K562 (cell line): ENCODE results near the gene SYNJ2. TPM values are rescaled to one million over a fixed set of nuclear protein-coding genes. Genes with fewer than 3 reads are reported as not detected.

ENCODE experiments used
- ATAC-seq: fragments of 200-7000 bp; cut with Tn5 transposase; 3 replicates; pipeline ENCODE4 v1.9.1; 2020; ENCODE audit warnings: moderate library complexity
- BruUV-seq: library from RNA; stranded (reverse); fragments of 400-500 nt; replicated peaks from 2 replicates; lab custom pipeline; 2021; lab: Mats Ljungman, UMichigan
- CTCF ChIA-PET: fragments of 300-600 bp; formaldehyde crosslinking; extraction: SDS; loops from one replicate; lab custom pipeline; 2021; ENCODE audit warnings: low intra/inter-chr PET ratio; lab: Yijun Ruan, JAX
- POLR2A ChIA-PET: fragments of 300-600, 350-650 bp; sonication (Branson Sonifier 250); formaldehyde crosslinking; extraction: SDS; loops from one replicate; lab custom pipeline; 2021; ENCODE audit warnings: antibody characterized with exemption, inconsistent platforms; lab: Yijun Ruan, JAX
- DNase-seq, 4 experiments: peaks; one replicate each; pipeline versions ENCODE4 v3.0.0 to v3.0.0-alpha.2; 2011 to 2018; ENCODE audit warnings: low spot score in 3 of 4, mixed read lengths in 3 of 4; ENCODE audit errors: extremely low read depth in 1 of 4
- FAIRE-seq: peaks from 2 replicates; lab custom pipeline; 2011; peaks lifted over from hg19 to GRCh38; lab: Jason Lieb, UNC
- H2AFZ ChIP-seq: 2 replicates; pipeline ENCODE4 v1.6.0; 2011; ENCODE audit warnings: low read depth, low read length, control low read depth, inconsistent platforms
- H3K27ac ChIP-seq: fragments of 200-600 bp; 3 replicates; pipeline ENCODE4 v1.8.0; 2011; ENCODE audit warnings: low read depth, mild to moderate bottlenecking, control low read depth, inconsistent platforms, low read length, moderate library complexity, mixed read lengths; ENCODE audit errors: extremely low read depth
- H3K27me3 ChIP-seq, 2 experiments: fragments of 300-600 bp in 1 of 2; 2 replicates in 1 of 2; 3 replicates in 1 of 2; pipeline versions ENCODE4 v1.6.0 to v1.8.0; 2011; ENCODE audit warnings: inconsistent platforms in 2 of 2, low read length in 2 of 2, mild to moderate bottlenecking in 1 of 2, mixed read lengths in 1 of 2, moderate library complexity in 1 of 2; ENCODE audit not compliant: control insufficient read depth in 2 of 2, insufficient read depth in 2 of 2
- H3K36me3 ChIP-seq: fragments of 300-600 bp; 3 replicates; pipeline ENCODE4 v1.8.0; 2011; ENCODE audit warnings: mild to moderate bottlenecking, low read length, inconsistent platforms; ENCODE audit not compliant: control insufficient read depth, insufficient read depth
- H3K4me1 ChIP-seq, 2 experiments: fragments of 200-600 bp in 1 of 2; replicated peaks in 1 of 2; 2 replicates in 1 of 2; 3 replicates in 1 of 2; pipeline versions ENCODE4 v1.5.1 to v1.8.0; 2011; ENCODE audit warnings: inconsistent platforms in 2 of 2, low read length in 2 of 2, mild to moderate bottlenecking in 1 of 2, mixed read lengths in 1 of 2, moderate library complexity in 1 of 2; ENCODE audit not compliant: control insufficient read depth in 2 of 2, insufficient read depth in 2 of 2
- H3K4me2 ChIP-seq: 2 replicates; pipeline ENCODE4 v1.6.1; 2011; ENCODE audit warnings: low read length, control low read depth, inconsistent platforms, mixed read lengths; ENCODE audit not compliant: insufficient read depth
- H3K4me3 ChIP-seq: fragments of 200-600 bp; sonication (generic), shearing (Covaris generic); 2 replicates; pipeline ENCODE4 v1.5.1; 2016; ENCODE audit warnings: control low read depth, inconsistent platforms
- H3K79me2 ChIP-seq: fragments of 200-600 bp; 3 replicates; pipeline ENCODE4 v1.8.0; 2011; ENCODE audit warnings: low read length, inconsistent platforms; ENCODE audit not compliant: control insufficient read depth, insufficient read depth
- H3K9ac ChIP-seq, 2 experiments: 2 replicates each; pipeline versions ENCODE4 v1.6.0 to v1.6.1; 2011; ENCODE audit warnings: low read depth in 2 of 2, low read length in 2 of 2, control low read depth in 1 of 2, inconsistent platforms in 1 of 2, mild to moderate bottlenecking in 1 of 2, mixed read lengths in 1 of 2; ENCODE audit not compliant: insufficient read depth in 1 of 2
- H3K9me1 ChIP-seq: one replicate; pipeline ENCODE4 v1.6.0; 2011; ENCODE audit warnings: inconsistent platforms, mild to moderate bottlenecking, low read length, moderate library complexity; ENCODE audit not compliant: control insufficient read depth, insufficient read depth
- H3K9me3 ChIP-seq: replicated peaks from 2 replicates; pipeline ENCODE4 v1.5.1; 2011; ENCODE audit warnings: low read depth, low read length, inconsistent platforms; ENCODE audit not compliant: control insufficient read depth, insufficient read depth
- H4K20me1 ChIP-seq: replicated peaks from 2 replicates; pipeline ENCODE4 v1.6.1; 2011; ENCODE audit warnings: low read length, inconsistent platforms, mixed read lengths; ENCODE audit not compliant: control insufficient read depth, insufficient read depth
- CC2D1A ChIP-seq: fragments of 450-650 bp; IDR thresholded peaks from 2 replicates; pipeline ENCODE4 v1.6.1; 2017; ENCODE audit warnings: mild to moderate bottlenecking
- FOXA3 ChIP-seq, 2 experiments: fragments of 450-650 bp in 1 of 2; sonication (generic) in 1 of 2; formaldehyde crosslinking; IDR thresholded peaks in 1 of 2; conservative IDR thresholded peaks in 1 of 2; 2 replicates each; pipeline versions ENCODE4 v1.4.0 to v1.8.0; 2020 to 2022; ENCODE audit warnings: mild to moderate bottlenecking in 2 of 2, missing genetic modification reagents in 1 of 2
- IFI16 ChIP-seq: fragments of 250-450 bp; sonication (Bioruptor Pico); IDR thresholded peaks from 2 replicates; pipeline ENCODE4 v2.1.2; 2022; ENCODE audit warnings: mild to moderate bottlenecking, inconsistent platforms
- WGBS: fragments of 100-300 bp; shearing (Covaris generic); methylation state at CpG from one replicate; pipeline ENCODE4 v1.1.6; 2016; ENCODE audit warnings: low coverage, mixed read lengths; ENCODE audit not compliant: insufficient coverage; ENCODE audit errors: missing lambda C conversion rate; 5-methylcytosine and 5-hydroxymethylcytosine counted together
- in situ Hi-C: fragments of 300-500 bp; cut with MboI; formaldehyde crosslinking; loops from 4 replicates; pipeline ENCODE4 v1.15.0; 2018; ENCODE audit warnings: inconsistent platforms, mixed read lengths
- intact Hi-C: fragments of 100-400 bp; cut with micrococcal nuclease; formaldehyde crosslinking; loops from 2 replicates; pipeline ENCODE4 v1.14.2; 2022
- polyA plus RNA-seq, 8 experiments: library from polyadenylated mRNA; depleted of rRNA in 4 of 8; stranded (reverse) in 5 of 8; unstranded in 3 of 8; fragments of >200 nt; fragmentation: Nextera tagmentation in 2 of 8; fragmentation: Illumina TruSeq in 1 of 8; extraction: Ambion mirVana in 2 of 8; extraction: Trizol in 1 of 8; gene quantifications; 2 replicates each; pipeline versions ENCODE4 v1.2.1 to v1.2.3, GENCODE V29; 2011 to 2014; ENCODE audit warnings: inconsistent platforms in 1 of 8, missing spikeins in 1 of 8
- total RNA-seq, 7 experiments: library from RNA; depleted of rRNA in 6 of 7; stranded (reverse); fragments of >200 nt in 6 of 7; fragmentation: Illumina TruSeq in 2 of 7; extraction: Trizol in 2 of 7; gene quantifications; 2 replicates each; pipeline versions ENCODE4 v1.2.1 to v1.2.3, GENCODE V29; 2011 to 2021; ENCODE audit warnings: low replicate concordance in 1 of 7
- TF ChIP-seq, protein P1 (sequence below): fragments of 200-800 bp; sonication (Bioruptor generic); IDR thresholded peaks from 2 replicates; pipeline ENCODE4 v1.6.1; 2017; ENCODE audit warnings: missing genetic modification characterization, missing compliant biosample characterization
- TF ChIP-seq, protein P2 (sequence below): sonication (generic); formaldehyde crosslinking; IDR thresholded peaks from 2 replicates; pipeline ENCODE4 v1.8.1; 2023; ENCODE audit warnings: mild to moderate bottlenecking, missing genetic modification reagents
- TF ChIP-seq, protein P3 (sequence below): sonication (generic); formaldehyde crosslinking; IDR thresholded peaks from 2 replicates; pipeline ENCODE4 v1.9.0; 2022; ENCODE audit warnings: mild to moderate bottlenecking, missing genetic modification reagents

SYNJ2 gene
- total and polyA plus RNA-seq, 9 of the 15 experiments (the other 6 are each of a cell fraction or from before 2014, with no cell fraction given) = 3.0 to 27.7 (median 17.8) TPM

DNA sequence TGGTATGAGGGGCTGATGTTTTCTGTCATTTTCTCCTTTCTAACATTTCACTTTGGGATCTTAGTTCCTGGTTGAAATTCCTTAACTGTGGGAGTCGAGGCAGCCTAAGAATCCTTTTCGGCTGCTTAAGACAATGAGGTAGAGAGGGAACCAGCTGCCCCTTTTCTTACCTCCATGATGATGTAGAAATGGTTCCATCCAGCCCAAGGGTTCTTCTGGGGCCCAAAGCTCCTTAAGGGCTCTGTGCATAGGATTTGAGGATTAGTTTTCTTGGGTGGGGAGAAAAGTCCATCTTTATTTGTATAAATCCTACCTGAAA lies 33.5 kb downstream of the SYNJ2 start:
- no TSS peak for BruUV-seq
- DNase-seq (no peak), ATAC-seq (no peak), FAIRE-seq (no peak)
- H3K4me2 ChIP-seq = no peak overlapping the region
- H4K20me1 ChIP-seq = peaks cover 14% of the 10 kb centered on the region; the same call in 1 of the 2 replicates
- TF ChIP-seq FOXA3 (CRISPR knock-in tag; conservative IDR thresholded peaks at IDR 0.05 in 1 of 2, IDR thresholded peaks at IDR 0.05 in 1 of 2) = 0 out of 4 replicates have a peak, but pooled peaks of 1 of the 2 experiments have one; percentile 36
- no peak for TF ChIP-seq CC2D1A
- TF ChIP-seq IFI16 = no peak
- TF ChIP-seq, protein P1, sequence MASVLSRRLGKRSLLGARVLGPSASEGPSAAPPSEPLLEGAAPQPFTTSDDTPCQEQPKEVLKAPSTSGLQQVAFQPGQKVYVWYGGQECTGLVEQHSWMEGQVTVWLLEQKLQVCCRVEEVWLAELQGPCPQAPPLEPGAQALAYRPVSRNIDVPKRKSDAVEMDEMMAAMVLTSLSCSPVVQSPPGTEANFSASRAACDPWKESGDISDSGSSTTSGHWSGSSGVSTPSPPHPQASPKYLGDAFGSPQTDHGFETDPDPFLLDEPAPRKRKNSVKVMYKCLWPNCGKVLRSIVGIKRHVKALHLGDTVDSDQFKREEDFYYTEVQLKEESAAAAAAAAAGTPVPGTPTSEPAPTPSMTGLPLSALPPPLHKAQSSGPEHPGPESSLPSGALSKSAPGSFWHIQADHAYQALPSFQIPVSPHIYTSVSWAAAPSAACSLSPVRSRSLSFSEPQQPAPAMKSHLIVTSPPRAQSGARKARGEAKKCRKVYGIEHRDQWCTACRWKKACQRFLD (CRISPR knock-in tag) = no peak
- TF ChIP-seq, protein P2, sequence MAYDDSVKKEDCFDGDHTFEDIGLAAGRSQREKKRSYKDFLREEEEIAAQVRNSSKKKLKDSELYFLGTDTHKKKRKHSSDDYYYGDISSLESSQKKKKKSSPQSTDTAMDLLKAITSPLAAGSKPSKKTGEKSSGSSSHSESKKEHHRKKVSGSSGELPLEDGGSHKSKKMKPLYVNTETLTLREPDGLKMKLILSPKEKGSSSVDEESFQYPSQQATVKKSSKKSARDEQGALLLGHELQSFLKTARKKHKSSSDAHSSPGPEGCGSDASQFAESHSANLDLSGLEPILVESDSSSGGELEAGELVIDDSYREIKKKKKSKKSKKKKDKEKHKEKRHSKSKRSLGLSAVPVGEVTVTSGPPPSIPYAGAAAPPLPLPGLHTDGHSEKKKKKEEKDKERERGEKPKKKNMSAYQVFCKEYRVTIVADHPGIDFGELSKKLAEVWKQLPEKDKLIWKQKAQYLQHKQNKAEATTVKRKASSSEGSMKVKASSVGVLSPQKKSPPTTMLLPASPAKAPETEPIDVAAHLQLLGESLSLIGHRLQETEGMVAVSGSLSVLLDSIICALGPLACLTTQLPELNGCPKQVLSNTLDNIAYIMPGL (CRISPR knock-in tag) = no peak
- TF ChIP-seq, protein P3, sequence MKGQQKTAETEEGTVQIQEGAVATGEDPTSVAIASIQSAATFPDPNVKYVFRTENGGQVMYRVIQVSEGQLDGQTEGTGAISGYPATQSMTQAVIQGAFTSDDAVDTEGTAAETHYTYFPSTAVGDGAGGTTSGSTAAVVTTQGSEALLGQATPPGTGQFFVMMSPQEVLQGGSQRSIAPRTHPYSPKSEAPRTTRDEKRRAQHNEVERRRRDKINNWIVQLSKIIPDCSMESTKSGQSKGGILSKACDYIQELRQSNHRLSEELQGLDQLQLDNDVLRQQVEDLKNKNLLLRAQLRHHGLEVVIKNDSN (CRISPR knock-in tag) = no peak
- in situ Hi-C loops (no loop called here), intact Hi-C loops (no loop called here)
- H3K4me1 ChIP-seq = peaks cover 7% of the 10 kb centered on the region in 2 experiments
- H3K27ac ChIP-seq = no peak overlapping the region
- H3K36me3 ChIP-seq = peaks cover 15% of the 10 kb centered on the region; the same call in 2 of the 3 replicates
- peaks cover 29% of the 10 kb centered on the region for H3K79me2 ChIP-seq
- H3K9ac ChIP-seq = no peak overlapping the region
- CTCF ChIA-PET = no interaction called here
- H3K4me3 ChIP-seq = no peak overlapping the region
- 46% methylated on average over 2 of the region's 2 CpGs for WGBS
- H3K9me1 ChIP-seq = peaks cover 3% of the 10 kb centered on the region
- POLR2A ChIA-PET = interaction anchor here (1.0 to 1.2 kb wide), 3 partner anchors 23 to 32 kb away, joined by 4 to 5 read pairs (median 5); no protein-coding TSS in a partner anchor
- no peak overlapping the region for H2AFZ ChIP-seq
- H3K27me3 ChIP-seq = no peaks in the 10 kb centered on the region
- H3K9me3 ChIP-seq = no peaks in the 10 kb centered on the region
